ENCODE measurements around the gene UBE2E2.

DNA sequence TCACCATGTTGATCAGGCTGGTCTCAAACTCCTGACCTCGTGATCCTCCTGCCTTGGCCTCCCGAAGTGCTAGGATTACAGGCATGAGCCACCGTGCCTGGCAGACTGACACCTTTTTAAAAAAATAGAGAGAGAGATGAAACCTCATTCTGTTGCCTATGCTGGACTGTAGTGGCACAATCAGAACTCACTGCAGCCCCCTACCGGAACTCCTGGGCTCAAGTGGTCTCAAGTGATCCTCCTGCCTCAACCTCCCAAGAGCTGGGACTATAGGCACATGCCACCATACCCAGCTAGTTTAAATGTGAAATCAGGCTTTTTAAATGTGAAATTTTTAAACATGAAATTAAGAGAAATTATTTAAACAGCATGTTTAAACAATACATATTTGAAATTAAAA lies 337.5 kb downstream of the UBE2E2 start:
- no peak for TF ChIP-seq CTCF (IDR thresholded peaks at IDR 0.05)
- TF ChIP-seq POLR2A (IDR thresholded peaks at IDR 0.05), result no peak
- no peak for TF ChIP-seq POLR2AphosphoS5 (IDR thresholded peaks at IDR 0.05)
